ENCODE results near the gene TRMT10C. TPM values are rescaled to one million over a fixed set of nuclear protein-coding genes. Genes with fewer than 3 reads are reported as not detected.
A peak's percentile ranks its signal among the peaks of the same experiment; 100 is the strongest.

Gene TRMT10C
- total RNA-seq, 1 donor from 2014 or later, result 85.9 TPM

DNA sequence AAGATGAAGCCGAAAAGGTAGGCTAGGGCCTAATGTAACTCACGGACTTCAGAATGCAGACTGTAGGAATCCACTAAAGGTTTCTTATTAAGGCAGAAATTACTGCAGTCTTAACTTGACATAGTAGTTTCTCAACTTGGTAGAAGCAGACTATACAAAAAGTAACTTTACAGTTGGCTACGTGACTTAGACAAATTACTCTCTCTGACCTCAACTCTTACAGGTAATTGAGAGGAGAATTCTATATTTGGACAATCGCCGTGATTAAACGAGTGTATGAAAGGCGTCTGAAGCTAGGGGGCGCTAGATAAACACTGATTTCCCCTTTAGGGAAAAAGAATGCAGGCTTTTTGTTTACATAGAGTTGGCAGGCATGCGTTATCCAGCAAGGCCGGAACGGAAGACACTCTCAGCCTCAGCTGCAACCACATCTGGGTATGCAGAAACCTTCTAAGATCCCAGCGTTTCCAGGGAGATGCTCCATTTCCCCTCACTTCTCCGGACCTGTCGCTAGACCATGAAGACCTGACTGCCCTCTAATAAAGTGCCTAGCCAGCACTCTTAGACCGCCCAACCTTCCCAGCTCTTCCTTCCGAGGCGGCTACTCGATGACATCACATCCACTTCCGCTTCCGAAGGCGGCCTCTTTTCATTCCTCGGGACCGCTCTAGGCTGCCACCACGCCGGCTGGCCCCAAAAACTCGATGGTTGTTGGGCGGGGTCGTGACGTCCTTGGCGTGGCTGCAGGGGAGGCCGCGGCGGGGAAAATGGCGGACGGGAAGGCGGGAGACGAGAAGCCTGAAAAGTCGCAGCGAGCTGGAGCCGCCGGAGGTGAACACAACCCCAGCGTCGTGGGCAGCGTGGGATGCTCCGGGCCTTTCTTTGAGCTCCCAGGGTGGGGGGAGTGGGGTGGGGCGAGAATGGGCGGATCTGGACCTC, 12.1 kb downstream of the TRMT10C start, which contains the start of gene PCNP:
Gene PCNP, plus strand, starts transcription at position 732 of the 939 bp plus-strand sequence. Its CDS starts 36 bp downstream, at position 768.
- peaks cover 14% of the 10 kb centered on the region for H3F3A ChIP-seq (ENCODE audit: low read depth)
- no peaks in the 10 kb centered on the region for H3K9me3 Mint-ChIP-seq
- peaks cover 47% of the 10 kb centered on the region for H3K79me2 ChIP-seq (ENCODE audit: low read depth)
- H3K27me3 ChIP-seq, result no peaks in the 10 kb centered on the region
- peaks cover 2% of the 10 kb centered on the region for H3K36me3 ChIP-seq
- peaks cover 13% of the 10 kb centered on the region for H3K36me3 Mint-ChIP-seq
- H3K9me3 ChIP-seq (ENCODE audit: low read depth), result no peaks in the 10 kb centered on the region
- H3K4me1 ChIP-seq, result peaks cover 10% of the 10 kb centered on the region
- peaks cover 2% of the 10 kb centered on the region for H3K27me3 Mint-ChIP-seq (ENCODE audit: insufficient read depth, low read depth)
- peak within 1 kb of the TSS; percentile 97 for H3K27ac ChIP-seq
- peak within 1 kb of the TSS; percentile 85 for H2AFZ ChIP-seq (replicated peaks)
- H3K4me3 ChIP-seq, result peak within 1 kb of the TSS; percentile 72
- peak within 1 kb of the TSS; percentile 96 for H3K4me3 Mint-ChIP-seq
- peak; percentile 99 for DNase-seq (ENCODE audit: low spot score)
- peak within 1 kb of the TSS; percentile 92 for H3K4me2 ChIP-seq
- H3K27ac Mint-ChIP-seq, result peak within 1 kb of the TSS; percentile 98
- TF ChIP-seq, protein P1, sequence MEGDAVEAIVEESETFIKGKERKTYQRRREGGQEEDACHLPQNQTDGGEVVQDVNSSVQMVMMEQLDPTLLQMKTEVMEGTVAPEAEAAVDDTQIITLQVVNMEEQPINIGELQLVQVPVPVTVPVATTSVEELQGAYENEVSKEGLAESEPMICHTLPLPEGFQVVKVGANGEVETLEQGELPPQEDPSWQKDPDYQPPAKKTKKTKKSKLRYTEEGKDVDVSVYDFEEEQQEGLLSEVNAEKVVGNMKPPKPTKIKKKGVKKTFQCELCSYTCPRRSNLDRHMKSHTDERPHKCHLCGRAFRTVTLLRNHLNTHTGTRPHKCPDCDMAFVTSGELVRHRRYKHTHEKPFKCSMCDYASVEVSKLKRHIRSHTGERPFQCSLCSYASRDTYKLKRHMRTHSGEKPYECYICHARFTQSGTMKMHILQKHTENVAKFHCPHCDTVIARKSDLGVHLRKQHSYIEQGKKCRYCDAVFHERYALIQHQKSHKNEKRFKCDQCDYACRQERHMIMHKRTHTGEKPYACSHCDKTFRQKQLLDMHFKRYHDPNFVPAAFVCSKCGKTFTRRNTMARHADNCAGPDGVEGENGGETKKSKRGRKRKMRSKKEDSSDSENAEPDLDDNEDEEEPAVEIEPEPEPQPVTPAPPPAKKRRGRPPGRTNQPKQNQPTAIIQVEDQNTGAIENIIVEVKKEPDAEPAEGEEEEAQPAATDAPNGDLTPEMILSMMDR (IDR thresholded peaks at IDR 0.05), result peak; percentile 96
- TF ChIP-seq EZH2 (IDR thresholded peaks at IDR 0.05), result no peak
- H3K4me1 Mint-ChIP-seq, result peaks cover 19% of the 10 kb centered on the region
- peak within 1 kb of the TSS; percentile 98 for H3K9ac ChIP-seq
- peaks cover 36% of the 10 kb centered on the region for H4K20me1 ChIP-seq (ENCODE audit: low read depth)

DNA sequence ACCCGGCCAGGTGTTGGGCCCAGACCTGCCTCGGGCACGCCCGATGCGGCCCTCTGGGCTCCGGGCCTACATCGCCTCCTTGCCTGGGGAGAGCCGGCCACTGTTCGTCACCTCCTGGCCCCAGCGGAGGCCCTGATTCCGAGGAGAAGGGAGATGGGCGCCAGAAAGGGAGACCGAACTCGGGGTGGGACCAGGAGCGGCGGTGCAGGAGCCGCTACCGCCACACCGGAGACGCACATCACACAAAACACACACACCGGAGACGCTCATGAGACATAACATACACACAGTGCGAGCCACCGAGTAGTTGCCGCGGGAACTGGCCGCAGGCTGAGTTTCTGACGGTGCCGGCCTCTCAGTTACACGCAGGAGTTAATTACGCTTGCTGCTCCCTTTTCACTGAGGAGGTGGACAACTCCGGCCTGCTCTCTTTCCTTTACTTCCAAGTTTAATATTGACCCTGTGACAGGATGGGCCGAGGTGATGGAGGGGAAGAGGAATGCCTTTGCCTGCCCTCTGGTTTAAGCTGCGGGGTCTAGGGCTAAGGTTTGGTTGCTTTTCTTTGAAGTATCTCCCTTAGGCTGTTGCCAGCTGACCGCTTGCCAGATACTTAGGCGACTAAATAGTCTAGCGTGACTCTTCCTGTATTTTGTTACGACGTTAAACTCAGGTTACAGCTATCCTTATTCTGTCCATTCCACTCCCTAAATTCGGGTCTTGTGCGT, 12.9 kb downstream of the TRMT10C start:
- Histone ChIP-seq H3K4me1 (peaks cover 10% of the 10 kb centered on the region), H3K79me2 (ENCODE audit: low read depth) (peaks cover 55% of the 10 kb centered on the region), H2AFZ (replicated peaks) (peak overlapping the region; percentile 7), H3K27me3 (no peaks in the 10 kb centered on the region), H3K9ac (peak overlapping the region; percentile 98), H4K20me1 (ENCODE audit: low read depth) (peaks cover 44% of the 10 kb centered on the region), H3K36me3 (peaks cover 10% of the 10 kb centered on the region), H3K4me2 (peak overlapping the region; percentile 92), H3F3A (ENCODE audit: low read depth) (peaks cover 10% of the 10 kb centered on the region), H3K27ac (peak overlapping the region; percentile 89), H3K9me3 (ENCODE audit: low read depth) (no peaks in the 10 kb centered on the region), H3K4me3 (peak overlapping the region; percentile 72)
- DNase-seq (ENCODE audit: low spot score), result peak; percentile 66
- H3K9me3 Mint-ChIP-seq, result no peaks in the 10 kb centered on the region
- H3K27ac Mint-ChIP-seq, result peak overlapping the region; percentile 98
- peaks cover 3% of the 10 kb centered on the region for H3K27me3 Mint-ChIP-seq (ENCODE audit: insufficient read depth, low read depth)
- peaks cover 20% of the 10 kb centered on the region for H3K4me1 Mint-ChIP-seq
- peaks cover 13% of the 10 kb centered on the region for H3K36me3 Mint-ChIP-seq
- peak overlapping the region; percentile 96 for H3K4me3 Mint-ChIP-seq
- TF ChIP-seq, protein P1 (IDR thresholded peaks at IDR 0.05), result no peak
- TF ChIP-seq EZH2 (IDR thresholded peaks at IDR 0.05), result no peak
- no peak for TF ChIP-seq EZH2phosphoT487 (IDR thresholded peaks at IDR 0.05)

DNA sequence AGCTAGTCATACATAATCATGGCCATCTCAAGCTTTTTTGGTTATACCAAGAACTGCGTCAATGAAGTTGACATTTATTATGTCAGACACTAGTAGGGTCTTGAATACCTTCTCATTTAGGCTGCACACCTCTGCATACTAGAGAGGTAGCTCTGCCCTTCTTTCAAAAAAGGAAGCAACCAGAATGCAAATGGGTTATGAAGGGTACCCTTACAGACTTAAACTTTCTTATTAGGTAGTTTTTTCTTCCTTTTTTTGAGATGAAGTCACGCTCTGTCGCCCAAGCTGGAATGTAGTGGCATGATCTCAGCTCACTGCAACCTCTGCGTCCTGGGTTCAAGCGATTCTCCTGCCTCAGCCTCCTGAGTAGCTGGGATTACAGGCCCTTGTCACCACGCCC, 15.6 kb downstream of the TRMT10C start:
- peaks cover 10% of the 10 kb centered on the region for H3F3A ChIP-seq (ENCODE audit: low read depth)
- Mint-ChIP-seq H3K4me1 (peaks cover 20% of the 10 kb centered on the region), H3K9me3 (no peaks in the 10 kb centered on the region), H3K4me3 (no peak overlapping the region), H3K36me3 (peaks cover 17% of the 10 kb centered on the region), H3K27me3 (ENCODE audit: insufficient read depth, low read depth) (peaks cover 4% of the 10 kb centered on the region), H3K27ac (no peak overlapping the region)
- no peak for DNase-seq (ENCODE audit: low spot score)
- no peaks in the 10 kb centered on the region for H3K27me3 ChIP-seq
- no peak overlapping the region for H3K9ac ChIP-seq
- peaks cover 10% of the 10 kb centered on the region for H3K4me1 ChIP-seq
- H3K4me2 ChIP-seq, result peak overlapping the region; percentile 4
- no peak overlapping the region for H3K4me3 ChIP-seq
- no peak overlapping the region for H3K27ac ChIP-seq
- peaks cover 82% of the 10 kb centered on the region for H3K79me2 ChIP-seq (ENCODE audit: low read depth)
- H3K9me3 ChIP-seq (ENCODE audit: low read depth), result no peaks in the 10 kb centered on the region
- no peak overlapping the region for H2AFZ ChIP-seq (replicated peaks)
- TF ChIP-seq EZH2phosphoT487 (IDR thresholded peaks at IDR 0.05) (no peak), EZH2 (IDR thresholded peaks at IDR 0.05) (no peak)
- TF ChIP-seq, protein P1 (IDR thresholded peaks at IDR 0.05), result no peak
- peaks cover 19% of the 10 kb centered on the region for H3K36me3 ChIP-seq
- peaks cover 65% of the 10 kb centered on the region for H4K20me1 ChIP-seq (ENCODE audit: low read depth)
